Measurements from ENCODE around the gene ITGA11.

GRCh38 chr15:68447209-68447608, 15.2 kb upstream of the ITGA11 start:
- TF ChIP-seq CTCF (IDR thresholded peaks at IDR 0.05), result no peak
- TF ChIP-seq POLR2A (IDR thresholded peaks at IDR 0.05), result no peak
